Liver (tissue), 9 donors: ENCODE data around the gene HEXIM1. TPM values are rescaled to one million over a fixed set of nuclear protein-coding genes. Genes with fewer than 3 reads are reported as not detected.

Source experiments
- DNase-seq: peaks from one replicate; pipeline ENCODE4 v3.0.0-alpha.2; 2017; ENCODE audit warnings: low spot score
- H3K27ac ChIP-seq, 2 donors: one replicate each; pipeline ENCODE4 v1.7.0; 2013; ENCODE audit warnings: inconsistent platforms in 2 of 2, low read length in 2 of 2, control low read depth in 1 of 2, low read depth in 1 of 2, mild to moderate bottlenecking in 1 of 2
- H3K27me3 ChIP-seq, 4 donors: one replicate each; pipeline versions ENCODE4 v1.6.1 to v1.7.0; 2013; ENCODE audit warnings: low read length in 3 of 4, inconsistent platforms in 1 of 4, mild to moderate bottlenecking in 1 of 4, moderate library complexity in 1 of 4; ENCODE audit not compliant: control insufficient read depth in 4 of 4, insufficient read depth in 4 of 4
- H3K36me3 ChIP-seq, 4 donors: one replicate each; pipeline versions ENCODE4 v1.6.1 to v1.7.0; 2013; ENCODE audit warnings: low read length in 3 of 4, mild to moderate bottlenecking in 3 of 4, low read depth in 1 of 4, moderate library complexity in 1 of 4; ENCODE audit not compliant: control insufficient read depth in 4 of 4, insufficient read depth in 3 of 4
- H3K4me1 ChIP-seq, 4 donors: one replicate each; pipeline versions ENCODE4 v1.6.1 to v1.7.0; 2013; ENCODE audit warnings: low read length in 3 of 4, mild to moderate bottlenecking in 3 of 4, moderate library complexity in 1 of 4; ENCODE audit not compliant: control insufficient read depth in 4 of 4, insufficient read depth in 4 of 4
- H3K4me3 ChIP-seq, 3 donors: one replicate each; pipeline versions ENCODE4 v1.6.1 to v1.7.0; 2013; ENCODE audit warnings: low read length in 3 of 3, control low read depth in 1 of 3, low read depth in 1 of 3, mild to moderate bottlenecking in 1 of 3
- H3K9ac ChIP-seq, 2 donors: one replicate each; pipeline ENCODE4 v1.7.0; 2013; ENCODE audit warnings: low read length in 2 of 2, mild to moderate bottlenecking in 2 of 2, moderate library complexity in 2 of 2, control low read depth in 1 of 2, low read depth in 1 of 2
- H3K9me3 ChIP-seq, 4 donors: one replicate each; pipeline versions ENCODE4 v1.6.1 to v1.7.0; 2013; ENCODE audit warnings: low read length in 3 of 4; ENCODE audit not compliant: control insufficient read depth in 4 of 4
- EGR1 ChIP-seq, 2 donors: IDR thresholded peaks; 2 replicates each; pipeline ENCODE4 v1.6.1; 2016 to 2018; ENCODE audit warnings: antibody characterized with exemption in 2 of 2, low read depth in 2 of 2
- FOXA1 ChIP-seq: IDR thresholded peaks from 2 replicates; pipeline ENCODE4 v1.6.1; 2016; ENCODE audit warnings: antibody characterized with exemption
- FOXA2 ChIP-seq: IDR thresholded peaks from 2 replicates; pipeline ENCODE4 v1.6.1; 2016; ENCODE audit warnings: antibody characterized with exemption
- GABPA ChIP-seq, 2 donors: IDR thresholded peaks in 1 of 2; conservative IDR thresholded peaks in 1 of 2; 2 replicates each; pipeline ENCODE4 v1.6.1; 2016; ENCODE audit warnings: antibody characterized with exemption in 2 of 2, mild to moderate bottlenecking in 1 of 2, moderate library complexity in 1 of 2
- HNF4A ChIP-seq, 2 donors: conservative IDR thresholded peaks; 2 replicates each; pipeline ENCODE4 v1.6.1; 2016; ENCODE audit warnings: antibody characterized with exemption in 2 of 2, mild to moderate bottlenecking in 2 of 2
- HNF4G ChIP-seq: IDR thresholded peaks from 2 replicates; pipeline ENCODE4 v1.6.1; 2016; ENCODE audit warnings: antibody characterized with exemption
- JUND ChIP-seq, 2 donors: IDR thresholded peaks; 2 replicates each; pipeline ENCODE4 v1.6.1; 2016; ENCODE audit warnings: antibody characterized with exemption in 2 of 2
- NR2F2 ChIP-seq: IDR thresholded peaks from 2 replicates; pipeline ENCODE4 v1.6.1; 2016; ENCODE audit warnings: antibody characterized with exemption
- RAD21 ChIP-seq, 2 donors: IDR thresholded peaks; 2 replicates each; pipeline ENCODE4 v1.6.1; 2016; ENCODE audit warnings: antibody characterized with exemption in 2 of 2, mild to moderate bottlenecking in 2 of 2
- RXRA ChIP-seq, 2 donors: IDR thresholded peaks; 2 replicates each; pipeline ENCODE4 v1.6.1; 2017 to 2018; ENCODE audit warnings: antibody characterized with exemption in 2 of 2, mild to moderate bottlenecking in 1 of 2
- SP1 ChIP-seq: IDR thresholded peaks from 2 replicates; pipeline ENCODE4 v1.6.1; 2018; ENCODE audit warnings: antibody characterized with exemption, mild to moderate bottlenecking
- TAF1 ChIP-seq: conservative IDR thresholded peaks from 2 replicates; pipeline ENCODE4 v1.6.1; 2016; ENCODE audit warnings: antibody characterized with exemption, mild to moderate bottlenecking
- YY1 ChIP-seq: IDR thresholded peaks from 2 replicates; pipeline ENCODE4 v1.6.1; 2016; ENCODE audit warnings: antibody characterized with exemption, mild to moderate bottlenecking
- WGBS: extraction: QIAGEN DNeasy Blood & Tissue Kit; methylation state at CpG from one replicate; pipeline ENCODE4 v1.1.7; 2013; 5-methylcytosine and 5-hydroxymethylcytosine counted together
- polyA plus RNA-seq, 2 donors: library from polyadenylated mRNA; stranded (reverse) in 1 of 2; unstranded in 1 of 2; fragments of 200-250 nt in 1 of 2; fragments of >200 nt in 1 of 2; fragmentation: Nextera tagmentation in 1 of 2; extraction: Ambion mirVana in 1 of 2; gene quantifications; one replicate each; pipeline versions ENCODE4 v1.2.1 to v1.2.3, GENCODE V29; 2013 to 2015
- total RNA-seq, 2 donors: library from RNA; depleted of rRNA; stranded (reverse); fragments of >200 nt; gene quantifications; one replicate each; pipeline ENCODE4 v1.2.3, GENCODE V29; 2014
- TF ChIP-seq, protein P1 (sequence below): IDR thresholded peaks from 2 replicates; pipeline ENCODE4 v1.6.1; 2016; ENCODE audit warnings: antibody characterized with exemption, mild to moderate bottlenecking
- TF ChIP-seq, protein P2 (sequence below): fragments of 150-350 bp; IDR thresholded peaks from 2 replicates; pipeline ENCODE4 v1.5.1; 2017; ENCODE audit warnings: improper control_type of control experiment, low read depth, low read length; ENCODE audit not compliant: missing input control
- TF ChIP-seq, protein P3 (sequence below): IDR thresholded peaks from 2 replicates; pipeline ENCODE4 v1.6.1; 2016; ENCODE audit warnings: antibody characterized with exemption
- TF ChIP-seq, protein P4 (sequence below): IDR thresholded peaks from 2 replicates; pipeline ENCODE4 v1.6.1; 2016; ENCODE audit warnings: antibody characterized with exemption
- TF ChIP-seq, protein P5 (sequence below): IDR thresholded peaks from 2 replicates; pipeline ENCODE4 v1.6.1; 2016; ENCODE audit warnings: antibody characterized with exemption
- donor health status: healthy.
- donor health status: healthy.
- donor health status: healthy.
- donor health status: healthy.
- donor health status: healthy.

HEXIM1 gene
- total and polyA plus RNA-seq, 4 donors = 7.4 to 14.3 (median 12.3) TPM

DNA sequence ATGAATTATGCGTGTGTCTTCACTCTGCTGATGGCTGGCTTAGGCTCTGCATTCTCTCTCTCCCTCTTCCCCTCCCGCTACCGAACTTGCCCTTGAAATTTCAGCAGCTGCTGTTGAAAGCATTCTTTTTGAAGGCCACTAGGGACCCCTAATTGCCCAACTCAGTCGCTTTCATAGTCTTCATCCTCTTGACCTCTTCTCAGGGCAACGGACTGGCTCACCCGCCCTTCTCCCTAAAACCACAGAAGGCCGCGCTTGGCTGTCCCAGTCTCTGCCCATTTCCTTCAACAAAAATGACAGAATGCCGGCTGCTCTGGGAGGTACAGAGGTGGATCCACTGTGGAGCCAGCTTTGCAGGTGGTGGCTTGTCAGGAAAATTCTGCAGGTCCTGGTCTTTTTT is 52.4 kb downstream of the HEXIM1 start:
- Histone ChIP-seq H3K4me3 (no peak overlapping the region), H3K27me3 (no peaks in the 10 kb centered on the region), H3K36me3 (no peaks in the 10 kb centered on the region), H3K4me1 (peaks cover 2 to 17% (median 8%) of the 10 kb centered on the region in 4 donors), H3K9me3 (no peaks in the 10 kb centered on the region), H3K9ac (no peak overlapping the region), H3K27ac (no peak overlapping the region)
- TF ChIP-seq, protein P1, sequence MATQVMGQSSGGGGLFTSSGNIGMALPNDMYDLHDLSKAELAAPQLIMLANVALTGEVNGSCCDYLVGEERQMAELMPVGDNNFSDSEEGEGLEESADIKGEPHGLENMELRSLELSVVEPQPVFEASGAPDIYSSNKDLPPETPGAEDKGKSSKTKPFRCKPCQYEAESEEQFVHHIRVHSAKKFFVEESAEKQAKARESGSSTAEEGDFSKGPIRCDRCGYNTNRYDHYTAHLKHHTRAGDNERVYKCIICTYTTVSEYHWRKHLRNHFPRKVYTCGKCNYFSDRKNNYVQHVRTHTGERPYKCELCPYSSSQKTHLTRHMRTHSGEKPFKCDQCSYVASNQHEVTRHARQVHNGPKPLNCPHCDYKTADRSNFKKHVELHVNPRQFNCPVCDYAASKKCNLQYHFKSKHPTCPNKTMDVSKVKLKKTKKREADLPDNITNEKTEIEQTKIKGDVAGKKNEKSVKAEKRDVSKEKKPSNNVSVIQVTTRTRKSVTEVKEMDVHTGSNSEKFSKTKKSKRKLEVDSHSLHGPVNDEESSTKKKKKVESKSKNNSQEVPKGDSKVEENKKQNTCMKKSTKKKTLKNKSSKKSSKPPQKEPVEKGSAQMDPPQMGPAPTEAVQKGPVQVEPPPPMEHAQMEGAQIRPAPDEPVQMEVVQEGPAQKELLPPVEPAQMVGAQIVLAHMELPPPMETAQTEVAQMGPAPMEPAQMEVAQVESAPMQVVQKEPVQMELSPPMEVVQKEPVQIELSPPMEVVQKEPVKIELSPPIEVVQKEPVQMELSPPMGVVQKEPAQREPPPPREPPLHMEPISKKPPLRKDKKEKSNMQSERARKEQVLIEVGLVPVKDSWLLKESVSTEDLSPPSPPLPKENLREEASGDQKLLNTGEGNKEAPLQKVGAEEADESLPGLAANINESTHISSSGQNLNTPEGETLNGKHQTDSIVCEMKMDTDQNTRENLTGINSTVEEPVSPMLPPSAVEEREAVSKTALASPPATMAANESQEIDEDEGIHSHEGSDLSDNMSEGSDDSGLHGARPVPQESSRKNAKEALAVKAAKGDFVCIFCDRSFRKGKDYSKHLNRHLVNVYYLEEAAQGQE = no peak
- TF ChIP-seq EGR1 (IDR thresholded peaks at IDR 0.05; ENCODE audit: low read depth in 2 of 2) (no peak), JUND (IDR thresholded peaks at IDR 0.05) (no peak), SP1 (no peak), YY1 (no peak), HNF4A (conservative IDR thresholded peaks at IDR 0.05) (no peak), HNF4G (no peak), FOXA2 (no peak), FOXA1 (no peak), TAF1 (no peak), GABPA (IDR thresholded peaks at IDR 0.05 in 1 of 2, conservative IDR thresholded peaks at IDR 0.05 in 1 of 2) (no peak), RXRA (IDR thresholded peaks at IDR 0.05) (no peak)
- TF ChIP-seq, protein P2, sequence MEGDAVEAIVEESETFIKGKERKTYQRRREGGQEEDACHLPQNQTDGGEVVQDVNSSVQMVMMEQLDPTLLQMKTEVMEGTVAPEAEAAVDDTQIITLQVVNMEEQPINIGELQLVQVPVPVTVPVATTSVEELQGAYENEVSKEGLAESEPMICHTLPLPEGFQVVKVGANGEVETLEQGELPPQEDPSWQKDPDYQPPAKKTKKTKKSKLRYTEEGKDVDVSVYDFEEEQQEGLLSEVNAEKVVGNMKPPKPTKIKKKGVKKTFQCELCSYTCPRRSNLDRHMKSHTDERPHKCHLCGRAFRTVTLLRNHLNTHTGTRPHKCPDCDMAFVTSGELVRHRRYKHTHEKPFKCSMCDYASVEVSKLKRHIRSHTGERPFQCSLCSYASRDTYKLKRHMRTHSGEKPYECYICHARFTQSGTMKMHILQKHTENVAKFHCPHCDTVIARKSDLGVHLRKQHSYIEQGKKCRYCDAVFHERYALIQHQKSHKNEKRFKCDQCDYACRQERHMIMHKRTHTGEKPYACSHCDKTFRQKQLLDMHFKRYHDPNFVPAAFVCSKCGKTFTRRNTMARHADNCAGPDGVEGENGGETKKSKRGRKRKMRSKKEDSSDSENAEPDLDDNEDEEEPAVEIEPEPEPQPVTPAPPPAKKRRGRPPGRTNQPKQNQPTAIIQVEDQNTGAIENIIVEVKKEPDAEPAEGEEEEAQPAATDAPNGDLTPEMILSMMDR = no peak
- TF ChIP-seq, protein P3, sequence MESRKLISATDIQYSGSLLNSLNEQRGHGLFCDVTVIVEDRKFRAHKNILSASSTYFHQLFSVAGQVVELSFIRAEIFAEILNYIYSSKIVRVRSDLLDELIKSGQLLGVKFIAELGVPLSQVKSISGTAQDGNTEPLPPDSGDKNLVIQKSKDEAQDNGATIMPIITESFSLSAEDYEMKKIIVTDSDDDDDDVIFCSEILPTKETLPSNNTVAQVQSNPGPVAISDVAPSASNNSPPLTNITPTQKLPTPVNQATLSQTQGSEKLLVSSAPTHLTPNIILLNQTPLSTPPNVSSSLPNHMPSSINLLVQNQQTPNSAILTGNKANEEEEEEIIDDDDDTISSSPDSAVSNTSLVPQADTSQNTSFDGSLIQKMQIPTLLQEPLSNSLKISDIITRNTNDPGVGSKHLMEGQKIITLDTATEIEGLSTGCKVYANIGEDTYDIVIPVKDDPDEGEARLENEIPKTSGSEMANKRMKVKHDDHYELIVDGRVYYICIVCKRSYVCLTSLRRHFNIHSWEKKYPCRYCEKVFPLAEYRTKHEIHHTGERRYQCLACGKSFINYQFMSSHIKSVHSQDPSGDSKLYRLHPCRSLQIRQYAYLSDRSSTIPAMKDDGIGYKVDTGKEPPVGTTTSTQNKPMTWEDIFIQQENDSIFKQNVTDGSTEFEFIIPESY = no peak
- TF ChIP-seq, protein P4, sequence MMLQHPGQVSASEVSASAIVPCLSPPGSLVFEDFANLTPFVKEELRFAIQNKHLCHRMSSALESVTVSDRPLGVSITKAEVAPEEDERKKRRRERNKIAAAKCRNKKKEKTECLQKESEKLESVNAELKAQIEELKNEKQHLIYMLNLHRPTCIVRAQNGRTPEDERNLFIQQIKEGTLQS = no peak
- TF ChIP-seq, protein P5, sequence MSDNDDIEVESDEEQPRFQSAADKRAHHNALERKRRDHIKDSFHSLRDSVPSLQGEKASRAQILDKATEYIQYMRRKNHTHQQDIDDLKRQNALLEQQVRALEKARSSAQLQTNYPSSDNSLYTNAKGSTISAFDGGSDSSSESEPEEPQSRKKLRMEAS = no peak
- DNase-seq = no peak
- 88% methylated on average over 9 of the region's 9 CpGs for WGBS

DNA sequence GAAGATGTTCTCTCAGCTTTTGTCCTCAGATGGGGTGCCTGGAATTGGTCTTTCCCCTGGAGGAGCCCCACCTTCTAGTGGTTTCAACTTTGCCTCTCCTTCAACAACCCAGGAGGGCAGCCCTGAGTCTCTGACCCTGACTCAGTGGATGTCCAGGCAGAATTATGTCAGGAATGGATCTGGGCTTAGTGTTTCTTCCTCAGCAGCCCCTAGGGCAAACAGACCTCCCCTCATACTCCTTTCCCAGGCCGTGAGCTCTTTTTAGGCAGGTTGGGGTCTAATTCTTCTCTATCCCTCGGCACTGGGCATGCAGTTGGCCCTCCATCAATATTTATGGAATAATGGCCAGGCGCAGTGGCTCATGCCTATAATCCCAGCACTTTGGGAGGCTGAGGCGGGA is 53.2 kb downstream of the HEXIM1 start:
- Histone ChIP-seq H3K4me1 (peaks cover 2 to 17% (median 8%) of the 10 kb centered on the region in 4 donors), H3K36me3 (no peaks in the 10 kb centered on the region), H3K27ac (peak overlapping the region in 1 of 2 donors; percentile 29), H3K27me3 (no peaks in the 10 kb centered on the region), H3K9ac (no peak overlapping the region), H3K4me3 (no peak overlapping the region), H3K9me3 (no peaks in the 10 kb centered on the region)
- 92% methylated on average over 4 of the region's 4 CpGs for WGBS
- DNase-seq = no peak
- TF ChIP-seq, protein P3 = no peak
- TF ChIP-seq, protein P4 = no peak
- TF ChIP-seq FOXA1 (no peak), TAF1 (no peak), EGR1 (IDR thresholded peaks at IDR 0.05; ENCODE audit: low read depth in 2 of 2) (no peak), RAD21 (IDR thresholded peaks at IDR 0.05) (no peak), SP1 (no peak), NR2F2 (no peak), HNF4A (conservative IDR thresholded peaks at IDR 0.05) (no peak)
- TF ChIP-seq, protein P5 = no peak
- TF ChIP-seq, protein P2 = no peak
